ENCODE results near the gene ARHGAP27. TPM values are rescaled to one million over a fixed set of nuclear protein-coding genes. Genes with fewer than 3 reads are reported as not detected.
"Not testable (repeated sequence)": the region's sequence is repeated elsewhere in the genome, so short reads cannot be mapped to it uniquely, and the experiment has no call there.

Gene ARHGAP27
- total RNA-seq, 1 donor from 2014 or later = 2.0 TPM

DNA sequence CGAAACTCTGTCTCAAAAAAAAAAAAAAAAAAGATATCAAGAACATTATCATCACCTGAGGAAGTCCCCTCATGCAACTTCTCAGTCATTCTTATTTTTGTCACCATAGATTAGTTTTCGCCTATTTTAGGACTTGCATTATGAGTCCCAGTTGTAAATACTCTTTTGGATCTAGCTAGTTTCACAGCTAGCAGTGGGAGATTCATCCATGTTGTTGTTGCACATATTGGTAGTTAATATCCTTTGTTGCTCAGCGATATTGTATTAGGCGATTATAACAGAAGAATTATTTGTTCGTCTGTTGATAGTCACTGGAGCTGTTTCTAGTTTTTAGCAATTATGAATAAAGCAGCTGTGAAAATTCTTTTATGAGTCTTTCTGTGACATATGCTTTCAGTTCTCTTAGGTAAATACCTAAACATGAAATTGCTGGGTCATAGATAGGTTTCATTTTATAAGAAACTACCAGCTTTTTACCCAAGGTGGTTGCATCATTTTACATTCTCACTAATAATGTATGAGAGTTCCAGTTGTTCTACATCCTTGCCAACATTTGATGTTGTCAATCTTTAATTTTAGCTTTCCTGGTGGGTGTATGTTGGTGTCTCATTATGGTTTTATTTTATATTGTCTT lies 75.2 kb downstream of the ARHGAP27 start:
- no peak for DNase-seq

- DNase-seq = no peak
Measured at GRCh38 chr17:45355087-45355486, 77.6 kb downstream of the ARHGAP27 start.

DNA sequence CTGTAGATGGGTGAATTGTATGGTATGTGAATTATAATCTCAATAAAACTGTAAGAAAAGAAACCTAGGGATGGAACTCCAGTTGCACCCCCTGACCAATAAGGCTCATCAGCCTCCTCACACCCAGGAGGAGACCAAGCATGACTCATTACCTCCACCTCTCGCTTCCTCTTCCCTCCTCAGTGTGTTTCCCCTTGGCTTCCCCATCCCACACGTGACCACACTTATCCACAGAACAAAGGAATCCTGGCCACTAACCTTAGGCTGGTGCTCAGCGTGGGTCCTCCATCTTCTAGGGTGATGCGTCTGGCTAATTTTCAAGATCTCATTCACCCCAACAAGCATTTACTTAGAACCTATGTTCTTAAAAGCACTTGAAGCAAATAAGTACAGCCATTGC lies 79.6 kb downstream of the ARHGAP27 start:
- no peak for DNase-seq

GRCh38 chr17:45351831-45352230 lies 80.8 kb downstream of the ARHGAP27 start:
- DNase-seq = no peak

DNA sequence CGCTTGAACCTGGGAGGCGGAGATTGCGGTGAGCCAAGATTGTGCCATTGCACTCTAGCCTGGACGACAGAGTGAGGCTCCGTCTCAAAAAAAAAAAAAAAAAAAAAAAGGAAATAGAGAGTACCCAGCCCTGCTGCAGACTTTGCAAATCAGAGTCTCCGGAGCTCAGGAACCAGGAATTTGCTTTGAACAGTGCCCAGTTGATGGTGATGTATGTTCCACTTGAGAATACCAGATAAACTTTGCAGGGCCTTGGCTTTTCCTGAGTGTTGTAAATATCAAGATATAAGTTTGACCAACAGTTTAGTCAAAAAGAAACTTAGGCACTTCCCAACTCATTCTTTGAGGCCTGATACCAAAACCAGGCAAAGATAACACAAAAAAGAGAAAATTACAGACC lies 85.2 kb downstream of the ARHGAP27 start:
- no peak for DNase-seq

DNA sequence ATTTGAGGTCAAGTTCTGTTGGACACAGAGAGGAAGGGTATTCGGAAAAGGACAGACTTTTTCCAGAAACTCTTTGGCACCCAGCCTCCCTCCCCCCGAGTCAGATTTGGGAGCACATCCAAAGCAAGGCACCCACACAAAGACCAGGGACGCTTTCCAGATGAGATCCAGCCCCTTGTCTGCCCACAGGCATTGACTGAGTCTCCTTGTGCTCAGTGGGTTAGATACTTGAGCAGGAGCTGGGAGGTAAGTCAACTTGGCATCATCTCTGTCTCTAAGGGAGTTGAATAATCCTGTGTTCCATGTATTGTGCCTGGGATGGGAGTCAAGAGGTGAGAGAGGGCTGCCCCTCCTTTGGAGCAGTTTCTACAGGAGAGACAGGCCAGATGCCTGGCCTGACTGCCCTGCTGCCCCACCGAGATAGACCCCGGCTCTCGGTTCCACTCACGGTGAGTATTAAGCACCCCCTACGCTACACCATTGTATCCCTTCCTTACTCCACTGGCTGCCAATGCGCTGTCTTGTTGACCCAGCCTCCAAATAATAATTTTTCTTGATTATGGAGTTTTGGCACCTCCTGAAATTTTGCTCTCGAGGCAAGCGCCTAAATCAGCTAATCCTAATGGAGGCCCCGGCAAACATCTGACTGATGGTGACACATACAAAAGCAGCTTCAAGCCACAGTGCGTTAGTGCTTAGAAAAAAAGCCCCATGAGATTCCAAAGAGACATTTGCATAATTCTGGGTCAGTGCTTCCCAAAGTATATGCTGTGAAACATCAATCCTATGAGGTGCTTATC lies 86.3 kb downstream of the ARHGAP27 start:
- DNase-seq = no peak

- no peak for DNase-seq
Measured at GRCh38 chr17:45345554-45346215, 87.0 kb downstream of the ARHGAP27 start.

DNA sequence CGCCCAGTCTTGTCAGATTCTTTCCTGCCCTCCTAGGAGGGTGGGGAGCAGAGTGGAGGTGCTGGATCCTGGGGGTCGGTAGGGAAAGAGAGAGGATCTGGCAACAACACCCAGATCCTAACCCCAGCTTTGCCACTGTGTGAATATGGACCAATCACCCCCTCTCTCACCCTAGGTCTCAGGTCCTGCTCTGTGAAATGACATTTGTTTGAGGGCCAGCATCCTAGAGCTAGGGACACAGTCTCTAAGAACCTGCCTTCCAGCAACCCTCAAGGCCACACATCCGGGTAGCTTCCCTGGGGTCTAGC lies 87.5 kb downstream of the ARHGAP27 start:
- no peak for DNase-seq

DNA sequence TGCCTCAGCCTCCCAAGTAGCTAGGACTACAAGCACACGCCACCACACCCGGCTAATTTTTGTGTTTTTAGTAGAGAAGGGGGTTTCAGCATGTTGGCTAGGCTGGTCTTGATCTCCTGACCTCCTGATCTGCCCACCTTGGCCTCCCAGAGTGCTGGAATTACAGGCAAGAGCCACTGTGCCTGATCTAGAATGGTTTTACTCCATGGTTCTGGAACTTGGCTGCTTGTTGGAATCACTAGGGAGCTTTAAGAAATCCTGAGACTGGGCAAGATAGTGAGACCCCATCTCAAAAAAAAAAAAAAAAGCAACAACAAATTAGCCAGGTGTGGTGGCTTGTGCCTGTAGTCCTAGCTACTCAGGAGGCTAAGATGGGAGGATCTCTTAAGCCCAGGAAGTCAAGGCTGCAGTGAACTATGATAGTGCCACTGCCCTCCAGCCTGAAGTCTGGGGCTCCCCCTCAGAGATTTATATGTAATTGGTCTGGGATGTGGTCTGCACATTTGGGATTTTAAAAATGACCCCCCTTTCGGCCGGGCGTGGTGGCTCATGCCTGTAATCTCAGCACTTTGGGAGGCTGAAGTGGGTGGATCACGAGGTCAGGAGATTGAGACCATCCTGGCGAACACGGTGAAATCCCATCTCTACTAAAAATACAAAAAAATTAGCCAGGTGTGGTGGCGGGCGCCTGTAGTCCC lies 88.6 kb downstream of the ARHGAP27 start:
- DNase-seq = not testable (repeated sequence)

Other genes starting within 250 kb of the ARHGAP27 start
- gene FMNL1, start 211.0 kb downstream of the ARHGAP27 start, total RNA-seq = 1.9 TPM
- not detected for gene SPATA32, start 170.8 kb downstream of the ARHGAP27 start, total RNA-seq
- 1.2 TPM for gene MAP3K14, start 115.8 kb downstream of the ARHGAP27 start, total RNA-seq
- gene PLEKHM1, start 57.9 kb upstream of the ARHGAP27 start, total RNA-seq = 18.7 TPM